SK-N-SH treated with all-trans-retinoic acid at 6 μM for 48 hours (cell line): ENCODE data around the gene SNX18.
"Not testable (repeated sequence)": the region's sequence is repeated elsewhere in the genome, so short reads cannot be mapped to it uniquely, and the experiment has no call there.

Source experiments
- ATAC-seq: fragments of 200-7000 bp; cut with Tn5 transposase; 3 replicates; pipeline ENCODE4 v1.9.1; 2020; ENCODE audit warnings: mild to moderate bottlenecking, moderate library complexity
- ARNTL ChIP-seq: fragments of 450-650 bp; formaldehyde crosslinking; IDR thresholded peaks from 2 replicates; pipeline ENCODE4 v1.5.0; 2020; ENCODE audit warnings: low read depth, mild to moderate bottlenecking, moderate library complexity, borderline replicate concordance
- BACH2 ChIP-seq: fragments of 250-450 bp; sonication (Bioruptor Pico); IDR thresholded peaks from 2 replicates; pipeline ENCODE4 v1.9.0; 2021; ENCODE audit warnings: mild to moderate bottlenecking, borderline replicate concordance
- CSDC2 ChIP-seq: fragments of 250-450 bp; sonication (Bioruptor Pico); IDR thresholded peaks from 2 replicates; pipeline ENCODE4 v1.5.0; 2020; ENCODE audit warnings: mild to moderate bottlenecking, moderate library complexity
- OSR1 ChIP-seq: fragments of 250-450 bp; sonication (Bioruptor Pico); IDR thresholded peaks from 2 replicates; pipeline ENCODE4 v1.8.0; 2022; ENCODE audit warnings: moderate library complexity, mild to moderate bottlenecking, inconsistent platforms
- RARB ChIP-seq: fragments of 250-450 bp; sonication (Bioruptor Pico); IDR thresholded peaks from 2 replicates; pipeline ENCODE4 v1.8.0; 2021; ENCODE audit warnings: mild to moderate bottlenecking, moderate library complexity
- TCF4 ChIP-seq: fragments of 250-450 bp; sonication (Bioruptor Pico); IDR thresholded peaks from 2 replicates; pipeline ENCODE4 v1.8.0; 2021; ENCODE audit warnings: mild to moderate bottlenecking, moderate library complexity, borderline replicate concordance
- ZC3H10 ChIP-seq: fragments of 250-450 bp; sonication (Bioruptor Pico); IDR thresholded peaks from 2 replicates; pipeline ENCODE4 v1.5.1; 2021; ENCODE audit warnings: mild to moderate bottlenecking, moderate library complexity
- ZFP30 ChIP-seq: fragments of 450-650 bp; formaldehyde crosslinking; IDR thresholded peaks from 2 replicates; pipeline ENCODE4 v1.5.0; 2022; ENCODE audit warnings: mild to moderate bottlenecking, moderate library complexity
- ZNF565 ChIP-seq: fragments of 450-650 bp; formaldehyde crosslinking; conservative IDR thresholded peaks from 2 replicates; pipeline ENCODE4 v1.5.0; 2020; ENCODE audit warnings: low read depth, mild to moderate bottlenecking, moderate library complexity
- ZNF70 ChIP-seq: fragments of 450-650 bp; formaldehyde crosslinking; IDR thresholded peaks from 2 replicates; pipeline ENCODE4 v1.5.0; 2020; ENCODE audit warnings: mild to moderate bottlenecking, moderate library complexity
- ZNF8 ChIP-seq: fragments of 450-650 bp; formaldehyde crosslinking; IDR thresholded peaks from 2 replicates; pipeline ENCODE4 v1.5.0; 2020; ENCODE audit warnings: mild to moderate bottlenecking, moderate library complexity
- TF ChIP-seq, protein P1 (sequence below): fragments of 250-450 bp; sonication (Bioruptor Pico); IDR thresholded peaks from 2 replicates; pipeline ENCODE4 v1.8.0; 2020; ENCODE audit warnings: mild to moderate bottlenecking, moderate library complexity, borderline replicate concordance
- TF ChIP-seq, protein P2 (sequence below): fragments of 250-450 bp; sonication (Bioruptor Pico); IDR thresholded peaks from 2 replicates; pipeline ENCODE4 v1.8.0; 2021; ENCODE audit warnings: low read depth, mild to moderate bottlenecking, moderate library complexity, borderline replicate concordance
- TF ChIP-seq, protein P3 (sequence below): fragments of 250-450 bp; sonication (Bioruptor Pico); IDR thresholded peaks from 2 replicates; pipeline ENCODE4 v1.5.1; 2021; ENCODE audit warnings: mild to moderate bottlenecking, moderate library complexity
- TF ChIP-seq, protein P4 (sequence below): fragments of 250-450 bp; sonication (Bioruptor Pico); IDR thresholded peaks from 2 replicates; pipeline ENCODE4 v1.5.0; 2020; ENCODE audit warnings: mild to moderate bottlenecking, moderate library complexity
- TF ChIP-seq, protein P5 (sequence below): fragments of 250-450 bp; sonication (Bioruptor Pico); IDR thresholded peaks from 2 replicates; pipeline ENCODE4 v1.5.1; 2020; ENCODE audit warnings: low read depth, mild to moderate bottlenecking, moderate library complexity

Gene SNX18

DNA sequence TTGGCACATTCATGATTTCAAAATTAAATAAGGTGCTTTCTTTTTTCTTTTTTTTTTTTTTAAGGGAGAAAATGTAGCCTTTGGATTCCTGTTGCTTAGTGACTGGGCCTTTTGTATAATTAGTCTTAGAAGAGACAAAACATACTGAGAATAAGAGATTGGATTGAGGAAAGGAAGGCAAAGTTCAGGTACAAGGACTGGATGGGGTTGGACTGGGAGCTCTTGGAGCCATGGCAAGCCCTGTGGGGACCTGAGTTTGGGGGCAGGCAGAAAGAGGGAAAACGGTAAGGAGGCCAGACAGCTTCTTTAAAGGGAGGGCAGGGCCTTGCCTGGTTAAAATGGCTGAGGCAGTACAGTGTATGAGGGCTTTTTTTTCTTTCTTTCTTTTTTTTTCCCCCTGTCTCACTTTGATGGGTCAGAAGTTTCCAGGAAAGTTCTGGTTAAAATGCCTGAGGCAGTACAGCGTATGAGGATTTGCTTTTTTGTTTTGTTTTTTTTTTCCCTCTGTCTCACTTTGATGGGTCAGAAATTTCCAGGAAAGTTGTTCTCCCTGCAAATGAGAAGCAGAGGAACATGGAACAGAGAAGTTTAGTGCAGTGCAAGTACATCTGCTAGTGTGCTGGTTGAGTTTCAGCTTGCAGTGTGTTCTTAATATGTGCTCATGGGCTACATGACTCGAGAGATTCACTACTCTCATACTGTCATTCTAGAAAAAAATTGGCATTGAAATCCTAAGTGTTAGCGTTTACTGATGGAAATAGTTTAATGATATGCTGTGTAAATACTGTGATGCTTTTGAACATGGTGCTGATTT lies 16.8 kb downstream of the SNX18 start:
- no peak for ATAC-seq
- TF ChIP-seq, protein P1, sequence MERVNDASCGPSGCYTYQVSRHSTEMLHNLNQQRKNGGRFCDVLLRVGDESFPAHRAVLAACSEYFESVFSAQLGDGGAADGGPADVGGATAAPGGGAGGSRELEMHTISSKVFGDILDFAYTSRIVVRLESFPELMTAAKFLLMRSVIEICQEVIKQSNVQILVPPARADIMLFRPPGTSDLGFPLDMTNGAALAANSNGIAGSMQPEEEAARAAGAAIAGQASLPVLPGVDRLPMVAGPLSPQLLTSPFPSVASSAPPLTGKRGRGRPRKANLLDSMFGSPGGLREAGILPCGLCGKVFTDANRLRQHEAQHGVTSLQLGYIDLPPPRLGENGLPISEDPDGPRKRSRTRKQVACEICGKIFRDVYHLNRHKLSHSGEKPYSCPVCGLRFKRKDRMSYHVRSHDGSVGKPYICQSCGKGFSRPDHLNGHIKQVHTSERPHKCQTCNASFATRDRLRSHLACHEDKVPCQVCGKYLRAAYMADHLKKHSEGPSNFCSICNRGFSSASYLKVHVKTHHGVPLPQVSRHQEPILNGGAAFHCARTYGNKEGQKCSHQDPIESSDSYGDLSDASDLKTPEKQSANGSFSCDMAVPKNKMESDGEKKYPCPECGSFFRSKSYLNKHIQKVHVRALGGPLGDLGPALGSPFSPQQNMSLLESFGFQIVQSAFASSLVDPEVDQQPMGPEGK (CRISPR knock-in tag) = no peak
- TF ChIP-seq, protein P2, sequence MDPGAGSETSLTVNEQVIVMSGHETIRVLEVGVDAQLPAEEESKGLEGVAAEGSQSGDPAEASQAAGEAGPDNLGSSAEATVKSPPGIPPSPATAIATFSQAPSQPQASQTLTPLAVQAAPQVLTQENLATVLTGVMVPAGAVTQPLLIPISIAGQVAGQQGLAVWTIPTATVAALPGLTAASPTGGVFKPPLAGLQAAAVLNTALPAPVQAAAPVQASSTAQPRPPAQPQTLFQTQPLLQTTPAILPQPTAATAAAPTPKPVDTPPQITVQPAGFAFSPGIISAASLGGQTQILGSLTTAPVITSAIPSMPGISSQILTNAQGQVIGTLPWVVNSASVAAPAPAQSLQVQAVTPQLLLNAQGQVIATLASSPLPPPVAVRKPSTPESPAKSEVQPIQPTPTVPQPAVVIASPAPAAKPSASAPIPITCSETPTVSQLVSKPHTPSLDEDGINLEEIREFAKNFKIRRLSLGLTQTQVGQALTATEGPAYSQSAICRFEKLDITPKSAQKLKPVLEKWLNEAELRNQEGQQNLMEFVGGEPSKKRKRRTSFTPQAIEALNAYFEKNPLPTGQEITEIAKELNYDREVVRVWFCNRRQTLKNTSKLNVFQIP (CRISPR knock-in tag) = no peak
- TF ChIP-seq OSR1 (no peak), ZC3H10 (CRISPR knock-in tag) (no peak), CSDC2 (no peak), ZFP30 (CRISPR knock-in tag) (no peak), BACH2 (no peak), ZNF8 (no peak), TCF4 (CRISPR knock-in tag) (no peak), ARNTL (no peak), RARB (no peak), ZNF565 (no peak), ZNF70 (no peak)
- TF ChIP-seq, protein P3, sequence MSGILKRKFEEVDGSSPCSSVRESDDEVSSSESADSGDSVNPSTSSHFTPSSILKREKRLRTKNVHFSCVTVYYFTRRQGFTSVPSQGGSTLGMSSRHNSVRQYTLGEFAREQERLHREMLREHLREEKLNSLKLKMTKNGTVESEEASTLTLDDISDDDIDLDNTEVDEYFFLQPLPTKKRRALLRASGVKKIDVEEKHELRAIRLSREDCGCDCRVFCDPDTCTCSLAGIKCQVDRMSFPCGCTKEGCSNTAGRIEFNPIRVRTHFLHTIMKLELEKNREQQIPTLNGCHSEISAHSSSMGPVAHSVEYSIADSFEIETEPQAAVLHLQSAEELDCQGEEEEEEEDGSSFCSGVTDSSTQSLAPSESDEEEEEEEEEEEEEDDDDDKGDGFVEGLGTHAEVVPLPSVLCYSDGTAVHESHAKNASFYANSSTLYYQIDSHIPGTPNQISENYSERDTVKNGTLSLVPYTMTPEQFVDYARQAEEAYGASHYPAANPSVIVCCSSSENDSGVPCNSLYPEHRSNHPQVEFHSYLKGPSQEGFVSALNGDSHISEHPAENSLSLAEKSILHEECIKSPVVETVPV (CRISPR knock-in tag) = no peak
- TF ChIP-seq, protein P4, sequence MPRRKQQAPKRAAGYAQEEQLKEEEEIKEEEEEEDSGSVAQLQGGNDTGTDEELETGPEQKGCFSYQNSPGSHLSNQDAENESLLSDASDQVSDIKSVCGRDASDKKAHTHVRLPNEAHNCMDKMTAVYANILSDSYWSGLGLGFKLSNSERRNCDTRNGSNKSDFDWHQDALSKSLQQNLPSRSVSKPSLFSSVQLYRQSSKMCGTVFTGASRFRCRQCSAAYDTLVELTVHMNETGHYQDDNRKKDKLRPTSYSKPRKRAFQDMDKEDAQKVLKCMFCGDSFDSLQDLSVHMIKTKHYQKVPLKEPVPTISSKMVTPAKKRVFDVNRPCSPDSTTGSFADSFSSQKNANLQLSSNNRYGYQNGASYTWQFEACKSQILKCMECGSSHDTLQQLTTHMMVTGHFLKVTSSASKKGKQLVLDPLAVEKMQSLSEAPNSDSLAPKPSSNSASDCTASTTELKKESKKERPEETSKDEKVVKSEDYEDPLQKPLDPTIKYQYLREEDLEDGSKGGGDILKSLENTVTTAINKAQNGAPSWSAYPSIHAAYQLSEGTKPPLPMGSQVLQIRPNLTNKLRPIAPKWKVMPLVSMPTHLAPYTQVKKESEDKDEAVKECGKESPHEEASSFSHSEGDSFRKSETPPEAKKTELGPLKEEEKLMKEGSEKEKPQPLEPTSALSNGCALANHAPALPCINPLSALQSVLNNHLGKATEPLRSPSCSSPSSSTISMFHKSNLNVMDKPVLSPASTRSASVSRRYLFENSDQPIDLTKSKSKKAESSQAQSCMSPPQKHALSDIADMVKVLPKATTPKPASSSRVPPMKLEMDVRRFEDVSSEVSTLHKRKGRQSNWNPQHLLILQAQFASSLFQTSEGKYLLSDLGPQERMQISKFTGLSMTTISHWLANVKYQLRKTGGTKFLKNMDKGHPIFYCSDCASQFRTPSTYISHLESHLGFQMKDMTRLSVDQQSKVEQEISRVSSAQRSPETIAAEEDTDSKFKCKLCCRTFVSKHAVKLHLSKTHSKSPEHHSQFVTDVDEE (CRISPR knock-in tag) = no peak
- TF ChIP-seq, protein P5, sequence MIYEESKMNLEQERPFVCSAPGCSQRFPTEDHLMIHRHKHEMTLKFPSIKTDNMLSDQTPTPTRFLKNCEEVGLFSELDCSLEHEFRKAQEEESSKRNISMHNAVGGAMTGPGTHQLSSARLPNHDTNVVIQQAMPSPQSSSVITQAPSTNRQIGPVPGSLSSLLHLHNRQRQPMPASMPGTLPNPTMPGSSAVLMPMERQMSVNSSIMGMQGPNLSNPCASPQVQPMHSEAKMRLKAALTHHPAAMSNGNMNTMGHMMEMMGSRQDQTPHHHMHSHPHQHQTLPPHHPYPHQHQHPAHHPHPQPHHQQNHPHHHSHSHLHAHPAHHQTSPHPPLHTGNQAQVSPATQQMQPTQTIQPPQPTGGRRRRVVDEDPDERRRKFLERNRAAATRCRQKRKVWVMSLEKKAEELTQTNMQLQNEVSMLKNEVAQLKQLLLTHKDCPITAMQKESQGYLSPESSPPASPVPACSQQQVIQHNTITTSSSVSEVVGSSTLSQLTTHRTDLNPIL (CRISPR knock-in tag) = no peak

DNA sequence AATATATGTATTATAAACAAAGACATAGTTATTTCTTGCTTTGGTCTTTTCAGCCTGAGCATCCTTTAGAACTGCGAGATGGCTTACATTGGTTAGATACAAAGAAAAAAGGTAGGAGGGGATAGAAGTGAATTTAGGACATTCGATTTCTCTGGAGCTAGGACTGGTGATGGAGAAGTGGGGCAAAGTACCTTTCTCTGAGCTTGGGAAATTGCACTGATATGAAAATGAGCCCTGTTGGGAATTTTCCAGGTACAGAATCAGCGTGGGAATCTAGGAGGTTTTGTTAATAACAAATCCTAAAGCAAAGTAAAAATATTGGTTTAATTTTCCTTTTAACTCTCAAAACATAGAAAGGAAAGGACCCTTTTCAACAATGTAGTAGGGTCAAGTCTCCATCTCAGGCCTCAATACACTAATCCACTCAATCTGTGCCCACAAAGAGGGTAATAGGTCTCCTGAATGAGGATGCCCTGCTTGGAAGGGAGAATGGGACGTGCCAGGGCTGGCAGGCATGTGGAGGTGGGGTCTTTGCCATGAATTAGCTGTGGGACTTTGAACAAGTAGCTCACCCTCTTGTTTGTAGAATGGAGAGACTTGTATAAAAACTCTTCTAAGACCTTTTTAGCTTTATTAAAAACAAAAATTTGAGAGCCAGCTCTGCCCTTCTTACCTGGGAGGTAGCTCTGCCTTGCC lies 17.7 kb downstream of the SNX18 start:
- TF ChIP-seq, protein P4 (CRISPR knock-in tag) = no peak
- ATAC-seq = no peak

DNA sequence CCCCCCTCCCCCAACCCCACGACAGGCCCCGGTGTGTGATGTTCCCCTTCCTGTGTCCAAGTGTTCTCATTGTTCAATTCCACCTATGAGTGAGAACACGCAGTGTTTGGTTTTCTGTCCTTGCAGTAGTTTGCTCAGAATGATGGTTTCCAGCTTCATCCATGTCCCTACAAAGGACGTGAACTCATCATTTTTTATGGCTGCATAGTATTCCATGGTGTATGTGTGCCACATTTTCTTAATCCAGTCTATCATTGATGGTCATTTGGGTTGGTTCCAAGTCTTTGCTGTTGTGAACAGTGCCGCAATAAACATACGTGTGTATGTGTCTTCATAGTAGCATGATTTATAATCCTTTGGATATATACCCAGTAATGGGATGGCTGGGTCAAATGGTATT lies 18.8 kb downstream of the SNX18 start:
- ATAC-seq = not testable (repeated sequence)

DNA sequence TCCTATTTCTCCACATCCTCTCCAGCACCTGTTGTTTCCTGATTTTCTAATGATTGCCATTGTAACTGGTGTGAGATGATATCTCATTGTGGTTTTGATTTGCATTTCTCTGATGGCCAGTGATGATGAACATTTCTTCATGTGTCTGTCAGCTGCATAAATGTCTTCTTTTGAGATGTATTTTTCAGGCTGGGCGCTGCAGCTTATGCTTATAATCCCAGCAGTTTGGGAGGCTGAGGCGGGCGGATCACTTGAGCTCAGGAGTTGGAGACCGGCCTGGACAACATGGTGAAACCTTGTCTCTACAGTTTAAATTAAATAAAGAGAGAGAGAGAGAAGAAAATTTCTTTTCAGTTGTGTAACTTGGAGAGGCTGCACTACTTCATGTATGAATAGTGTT lies 19.3 kb downstream of the SNX18 start:
- ATAC-seq = not testable (repeated sequence)
